ENCODE results near the gene CFP. TPM values are rescaled to one million over a fixed set of nuclear protein-coding genes. Genes with fewer than 3 reads are reported as not detected.

Gene CFP
- total and polyA plus RNA-seq, 2 of the 13 experiments (the other 11 are each of a cell fraction or from before 2014, with no cell fraction given), result 0.01 TPM; not detected in 1

GRCh38 chrX:47610511-47610910 lies 19.2 kb downstream of the CFP start:
- POLR2A ChIA-PET, result no interaction called here
- no peaks in the 10 kb centered on the region for H3K9me3 ChIP-seq (ENCODE audit: low read length)

More at GRCh38 chrX:47610511-47610910, 19.2 kb downstream of the CFP start:
- 44% methylated on average over 4 of the region's 4 CpGs for WGBS (ENCODE audit: low lambda C conversion rate)
- H3K27ac ChIP-seq (ENCODE audit: extremely low read length, insufficient read depth, low read length), result no peak overlapping the region
- H3K4me1 ChIP-seq (ENCODE audit: insufficient read depth, low read length), result no peaks in the 10 kb centered on the region
- H3K4me2 ChIP-seq (ENCODE audit: low read depth, low read length), result no peak overlapping the region
- no peaks in the 10 kb centered on the region for H3K79me2 ChIP-seq (ENCODE audit: insufficient read depth, low read length)
- CTCF ChIA-PET (ENCODE audit: low intra/inter-chr PET ratio, low total read pairs), result no interaction called here
- no peak overlapping the region for H3K4me3 ChIP-seq (replicated peaks in 1 of 3; ENCODE audit: insufficient read depth in 1 of 3, low read depth in 2 of 3, low read length in 3 of 3)
- ATAC-seq, result no peak
- no TSS peak for BruUV-seq (replicated peaks)
- DNase-seq (ENCODE audit: low spot score), result no peak
- no peak overlapping the region for H2AFZ ChIP-seq (ENCODE audit: low read length)
- H4K20me1 ChIP-seq (ENCODE audit: insufficient read depth, low read length), result no peaks in the 10 kb centered on the region
- H3K36me3 ChIP-seq (replicated peaks in 1 of 2; ENCODE audit: control insufficient read depth in 1 of 2, insufficient read depth in 2 of 2, low read length in 2 of 2), result no peaks in the 10 kb centered on the region
- FAIRE-seq, result no peak
- intact Hi-C loops (cut with micrococcal nuclease; ENCODE audit: unreplicated experiment), result no loop called here
- in situ Hi-C loops (cut with HindIII; ENCODE audit: extremely low pct_ligation_motif_present, low pct_unique_long_range_greater_than_20kb), result no loop called here
- no peak overlapping the region for H3K9ac ChIP-seq (ENCODE audit: insufficient read depth, low read depth, low read length)
- no peak for TF ChIP-seq PHF20 (CRISPR knock-in tag; IDR thresholded peaks at IDR 0.05)
- no peak for TF ChIP-seq ATF3 (CRISPR knock-in tag; IDR thresholded peaks at IDR 0.05)
- no peak for TF ChIP-seq GTF3A (CRISPR knock-in tag; conservative IDR thresholded peaks at IDR 0.05)
- TF ChIP-seq ZNF781 (CRISPR knock-in tag; IDR thresholded peaks at IDR 0.05; ENCODE audit: borderline replicate concordance, not compliant biosample characterization), result no peak
- no peak for TF ChIP-seq KMT2B (CRISPR knock-in tag; IDR thresholded peaks at IDR 0.05)
- no peak for TF ChIP-seq ZNF619 (CRISPR knock-in tag; IDR thresholded peaks at IDR 0.05)
- no peak for TF ChIP-seq MLXIP (CRISPR knock-in tag; IDR thresholded peaks at IDR 0.05; ENCODE audit: borderline replicate concordance)
- no peak for TF ChIP-seq ZNF724P (CRISPR knock-in tag; IDR thresholded peaks at IDR 0.05; ENCODE audit: borderline replicate concordance)
- TF ChIP-seq MAFG (CRISPR knock-in tag; IDR thresholded peaks at IDR 0.05), result no peak
- H3K27me3 ChIP-seq (ENCODE audit: control insufficient read depth in 1 of 2, insufficient read depth in 2 of 2, low read length in 2 of 2), result no peaks in the 10 kb centered on the region

Data from HepG2 (cell line).